GM19452 (cell line): ENCODE results near the gene APOL1.

ENCODE experiments used
- ATAC-seq: cut with Tn5 transposase; IDR thresholded peaks from one replicate; pipeline ENCODE4 v1.9.1; 2021; ENCODE audit not compliant: unreplicated experiment

Gene APOL1

DNA sequence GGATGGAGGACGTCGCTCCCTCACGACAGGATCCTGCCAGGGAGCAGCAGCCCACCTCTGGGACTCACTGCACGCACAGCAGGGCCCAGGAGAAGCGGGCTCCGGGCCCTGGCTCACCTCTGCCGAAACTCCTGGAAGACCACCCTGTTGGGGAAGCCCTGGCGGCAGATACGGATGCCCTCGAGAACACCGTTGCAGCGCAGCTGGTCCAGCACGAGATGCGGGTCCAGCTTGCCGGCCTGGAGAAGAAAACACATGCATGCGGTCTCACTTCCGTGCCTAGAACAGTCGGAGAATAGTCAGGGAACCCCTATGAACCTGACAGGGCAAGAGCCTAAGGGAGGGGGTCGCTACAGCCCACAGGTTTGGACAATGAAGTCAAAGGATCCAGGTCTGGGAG, 52.9 kb downstream of the APOL1 start:
- no peak for ATAC-seq

DNA sequence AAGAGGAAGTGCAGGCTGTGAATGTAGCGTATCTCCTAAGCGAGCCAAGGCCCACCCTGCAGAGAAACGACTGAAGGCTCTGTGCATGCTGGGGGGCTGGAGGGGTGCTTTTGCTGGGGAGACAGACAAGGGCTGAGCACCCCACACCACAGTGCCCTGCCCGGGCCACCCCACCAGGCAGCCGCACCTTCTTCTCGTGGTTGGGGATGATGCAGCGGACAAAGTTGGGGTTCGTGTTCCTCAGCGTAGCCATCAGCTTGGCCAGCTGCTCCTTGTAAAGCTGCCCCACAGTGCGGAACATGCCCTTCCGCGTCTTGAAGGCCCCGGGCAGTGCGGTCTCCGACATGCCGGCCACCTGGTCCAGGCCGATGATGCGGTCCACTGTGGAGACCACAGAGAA, 53.3 kb downstream of the APOL1 start:
- no peak for ATAC-seq

DNA sequence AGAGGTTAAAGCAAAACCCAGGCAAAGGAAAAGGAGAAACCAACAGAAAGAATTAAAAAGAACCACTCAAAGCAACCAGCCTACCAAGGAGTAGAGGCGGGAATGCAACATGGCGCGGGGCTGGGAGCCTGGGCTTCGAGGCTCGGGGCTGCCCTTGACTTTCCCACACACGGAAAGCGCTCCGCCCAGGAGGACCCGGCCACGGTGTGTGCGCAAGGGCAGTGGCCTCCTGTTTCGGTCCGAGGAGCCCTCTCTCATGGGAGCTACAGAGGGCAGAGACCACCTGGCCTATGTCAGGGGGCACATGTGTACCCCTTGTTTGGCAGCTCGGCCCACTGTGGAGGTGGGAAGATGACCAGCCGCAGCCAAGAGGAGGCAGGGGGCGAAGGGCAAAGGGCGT, 55.9 kb downstream of the APOL1 start:
- no peak for ATAC-seq

DNA sequence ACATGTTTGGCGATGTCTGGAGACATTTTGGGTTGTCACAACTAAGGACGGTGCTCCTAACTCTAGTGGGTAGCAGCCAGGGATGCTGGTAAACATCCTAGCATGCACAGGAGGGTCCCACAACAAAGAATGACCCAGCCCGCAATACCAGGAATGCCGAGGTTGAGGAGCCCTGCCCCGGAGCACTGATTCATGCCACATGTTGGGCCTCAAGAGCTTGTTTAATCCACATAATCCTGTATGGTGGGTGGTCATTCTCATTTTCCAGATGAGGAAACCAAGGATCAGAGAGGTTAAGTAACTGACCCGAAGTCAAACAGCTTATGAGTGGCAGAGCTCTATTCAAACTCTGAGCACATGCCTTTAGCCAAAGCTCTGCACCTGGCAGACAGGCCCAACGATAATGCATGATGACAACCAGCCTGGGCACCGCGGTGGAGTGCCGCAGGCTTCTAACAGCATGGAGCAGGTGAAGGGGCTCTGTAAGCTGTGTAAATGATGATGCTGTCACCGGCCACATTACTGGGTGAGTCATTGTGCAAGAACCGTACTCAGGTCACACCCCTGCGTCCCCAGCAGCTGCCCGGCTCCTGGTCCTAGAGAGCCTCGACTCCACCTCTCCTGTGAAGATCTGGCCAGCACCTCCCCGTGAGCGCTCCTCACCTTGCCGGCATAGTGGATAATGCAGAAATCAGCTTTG, 58.6 kb downstream of the APOL1 start:
- no peak for ATAC-seq

DNA sequence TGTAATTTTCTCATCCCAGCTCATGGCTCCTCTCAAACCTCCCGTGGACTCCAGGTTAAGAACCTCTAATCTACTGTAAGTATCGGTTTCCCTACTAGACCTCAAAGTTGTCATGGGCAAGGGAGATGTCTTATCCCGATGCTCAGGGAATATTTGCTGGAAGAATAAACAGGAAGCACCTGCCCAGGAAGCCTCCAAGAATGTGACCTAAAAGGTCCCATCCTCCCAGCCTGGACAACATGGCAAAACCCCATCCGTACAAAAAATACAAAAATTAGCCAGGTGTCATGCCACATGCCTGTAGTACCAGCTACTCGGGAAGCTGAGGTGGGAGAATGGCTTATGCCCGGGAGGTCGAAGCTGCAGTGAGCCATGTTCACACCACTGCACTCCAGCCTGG, 62.4 kb downstream of the APOL1 start:
- no peak for ATAC-seq

DNA sequence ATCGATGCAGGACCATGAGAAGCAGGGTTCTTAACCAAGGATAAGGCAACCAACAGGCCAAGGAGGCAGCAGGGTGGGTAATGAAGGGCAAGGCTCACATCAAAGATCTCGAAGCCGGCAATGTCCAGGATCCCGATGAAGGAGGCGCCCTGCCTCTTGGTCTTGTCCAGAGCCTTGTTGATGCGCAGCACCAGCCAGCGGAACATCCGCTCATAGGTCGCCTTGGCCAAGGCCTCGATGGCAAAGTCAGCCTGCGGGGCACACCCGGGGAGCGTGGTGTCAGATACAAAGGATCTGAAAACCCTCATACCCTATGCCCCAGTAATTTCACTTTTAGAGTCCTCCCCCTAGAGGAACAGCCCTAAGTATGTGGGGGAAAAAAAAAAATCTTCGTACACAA, 63.5 kb downstream of the APOL1 start:
- no peak for ATAC-seq
